ENCODE measurements around the gene RAPGEF4. TPM values are rescaled to one million over a fixed set of nuclear protein-coding genes. Genes with fewer than 3 reads are reported as not detected.
A peak's percentile ranks its signal among the peaks of the same experiment; 100 is the strongest.

Gene RAPGEF4
- total and polyA plus RNA-seq, 2 of the 13 experiments (the other 11 are each of a cell fraction or from before 2014, with no cell fraction given), result 0.78 to 0.91 TPM

DNA sequence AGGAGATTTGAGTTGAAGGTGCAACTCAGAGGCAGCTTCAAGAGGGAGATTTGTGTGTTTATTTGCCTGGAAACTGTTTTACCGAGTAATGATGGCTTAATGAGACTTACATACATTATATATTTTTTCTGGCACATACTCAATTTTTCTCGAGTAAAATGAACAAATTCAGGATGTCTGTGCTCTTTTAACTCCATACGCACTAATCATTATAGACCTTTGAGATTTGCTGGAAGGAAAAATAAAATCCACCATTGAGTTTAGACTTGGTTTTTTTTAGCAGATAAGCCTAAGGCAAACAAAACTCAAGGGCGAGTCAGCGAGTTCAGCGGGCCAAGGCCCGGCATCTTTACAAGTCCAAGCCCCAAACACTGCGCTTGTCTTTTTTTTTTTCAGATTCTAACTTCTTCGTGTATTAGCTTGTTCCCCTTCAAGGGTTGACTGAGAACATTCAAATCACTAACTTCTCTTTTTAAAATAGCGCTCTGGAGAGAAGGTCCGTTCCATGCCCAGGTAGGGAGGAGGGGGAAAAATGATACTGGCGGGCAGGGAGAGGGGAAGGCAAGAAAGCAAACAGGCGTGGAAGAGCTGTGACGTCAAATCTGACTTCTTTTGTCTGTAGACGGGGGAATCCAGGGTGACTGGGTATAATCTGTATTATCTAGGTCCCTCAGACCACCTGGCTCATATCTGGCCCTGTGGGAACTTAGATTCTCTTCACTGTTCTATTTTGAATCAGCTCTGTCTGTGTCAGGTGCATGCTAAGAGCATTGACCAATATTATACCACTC, 267.3 kb downstream of the RAPGEF4 start (continued):
- TF ChIP-seq, protein P1, sequence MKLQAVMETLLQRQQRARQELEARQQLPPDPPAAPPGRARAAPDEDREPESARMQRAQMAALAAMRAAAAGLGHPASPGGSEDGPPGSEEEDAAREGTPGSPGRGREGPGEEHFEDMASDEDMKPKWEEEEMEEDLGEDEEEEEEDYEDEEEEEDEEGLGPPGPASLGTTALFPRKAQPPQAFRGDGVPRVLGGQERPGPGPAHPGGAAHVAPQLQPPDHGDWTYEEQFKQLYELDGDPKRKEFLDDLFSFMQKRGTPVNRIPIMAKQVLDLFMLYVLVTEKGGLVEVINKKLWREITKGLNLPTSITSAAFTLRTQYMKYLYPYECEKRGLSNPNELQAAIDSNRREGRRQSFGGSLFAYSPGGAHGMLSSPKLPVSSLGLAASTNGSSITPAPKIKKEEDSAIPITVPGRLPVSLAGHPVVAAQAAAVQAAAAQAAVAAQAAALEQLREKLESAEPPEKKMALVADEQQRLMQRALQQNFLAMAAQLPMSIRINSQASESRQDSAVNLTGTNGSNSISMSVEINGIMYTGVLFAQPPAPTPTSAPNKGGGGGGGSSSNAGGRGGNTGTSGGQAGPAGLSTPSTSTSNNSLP (IDR thresholded peaks at IDR 0.05; ENCODE audit: low read depth, low read length), result 0 out of 2 replicates have a peak, but pooled peaks have one; percentile 10
- TF ChIP-seq HMG20A (CRISPR knock-in tag; IDR thresholded peaks at IDR 0.05; ENCODE audit: borderline replicate concordance), result peak; percentile 72; the same call in 1 of the 2 replicates
- peak; percentile 100 for TF ChIP-seq PITX1 (CRISPR knock-in tag; IDR thresholded peaks at IDR 0.05)
- TF ChIP-seq, protein P2, sequence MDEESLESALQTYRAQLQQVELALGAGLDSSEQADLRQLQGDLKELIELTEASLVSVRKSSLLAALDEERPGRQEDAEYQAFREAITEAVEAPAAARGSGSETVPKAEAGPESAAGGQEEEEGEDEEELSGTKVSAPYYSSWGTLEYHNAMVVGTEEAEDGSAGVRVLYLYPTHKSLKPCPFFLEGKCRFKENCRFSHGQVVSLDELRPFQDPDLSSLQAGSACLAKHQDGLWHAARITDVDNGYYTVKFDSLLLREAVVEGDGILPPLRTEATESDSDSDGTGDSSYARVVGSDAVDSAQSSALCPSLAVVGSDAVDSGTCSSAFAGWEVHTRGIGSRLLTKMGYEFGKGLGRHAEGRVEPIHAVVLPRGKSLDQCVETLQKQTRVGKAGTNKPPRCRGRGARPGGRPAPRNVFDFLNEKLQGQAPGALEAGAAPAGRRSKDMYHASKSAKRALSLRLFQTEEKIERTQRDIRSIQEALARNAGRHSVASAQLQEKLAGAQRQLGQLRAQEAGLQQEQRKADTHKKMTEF (CRISPR knock-in tag; IDR thresholded peaks at IDR 0.05), result peak; percentile 59; the same call in 1 of the 2 replicates
- no peak for TF ChIP-seq ZNF431 (CRISPR knock-in tag; IDR thresholded peaks at IDR 0.05; ENCODE audit: borderline replicate concordance, low read depth)
- TF ChIP-seq THRA (CRISPR knock-in tag; IDR thresholded peaks at IDR 0.05; ENCODE audit: borderline replicate concordance), result peak; percentile 26; the same call in 1 of the 2 replicates
- TF ChIP-seq ZNF33B (CRISPR knock-in tag; IDR thresholded peaks at IDR 0.05), result no peak
- TF ChIP-seq RORA (CRISPR knock-in tag; IDR thresholded peaks at IDR 0.05), result peak; percentile 80; the same call in 1 of the 2 replicates
- TF ChIP-seq MIXL1 (CRISPR knock-in tag; IDR thresholded peaks at IDR 0.05), result peak; percentile 59; the same call in 1 of the 2 replicates
- TF ChIP-seq ZFX (CRISPR knock-in tag; IDR thresholded peaks at IDR 0.05; ENCODE audit: low read depth), result 0 out of 2 replicates have a peak, but pooled peaks have one; percentile 16
- no peak for TF ChIP-seq ATF5 (CRISPR knock-in tag; IDR thresholded peaks at IDR 0.05; ENCODE audit: low read depth)
- peak; percentile 25; the same call in 1 of the 2 replicates for TF ChIP-seq ZNF503 (CRISPR knock-in tag; IDR thresholded peaks at IDR 0.05)
- 0 out of 2 replicates have a peak, but pooled peaks have one; percentile 23 for TF ChIP-seq ZSCAN31 (CRISPR knock-in tag; IDR thresholded peaks at IDR 0.05; ENCODE audit: low read depth)
- TF ChIP-seq HMGXB3 (CRISPR knock-in tag; IDR thresholded peaks at IDR 0.05; ENCODE audit: borderline replicate concordance), result 0 out of 2 replicates have a peak, but pooled peaks have one; percentile 23
- TF ChIP-seq BCL6 (CRISPR knock-in tag; IDR thresholded peaks at IDR 0.05), result peak; percentile 81

Data from HepG2 (cell line).